ENCODE results near the gene CD164. TPM values are rescaled to one million over a fixed set of nuclear protein-coding genes. Genes with fewer than 3 reads are reported as not detected.
"Not testable (repeated sequence)": the region's sequence is repeated elsewhere in the genome, so short reads cannot be mapped to it uniquely, and the experiment has no call there.

Gene CD164
- total RNA-seq, 2 experiments from 2014 or later: 209 to 215 TPM

DNA sequence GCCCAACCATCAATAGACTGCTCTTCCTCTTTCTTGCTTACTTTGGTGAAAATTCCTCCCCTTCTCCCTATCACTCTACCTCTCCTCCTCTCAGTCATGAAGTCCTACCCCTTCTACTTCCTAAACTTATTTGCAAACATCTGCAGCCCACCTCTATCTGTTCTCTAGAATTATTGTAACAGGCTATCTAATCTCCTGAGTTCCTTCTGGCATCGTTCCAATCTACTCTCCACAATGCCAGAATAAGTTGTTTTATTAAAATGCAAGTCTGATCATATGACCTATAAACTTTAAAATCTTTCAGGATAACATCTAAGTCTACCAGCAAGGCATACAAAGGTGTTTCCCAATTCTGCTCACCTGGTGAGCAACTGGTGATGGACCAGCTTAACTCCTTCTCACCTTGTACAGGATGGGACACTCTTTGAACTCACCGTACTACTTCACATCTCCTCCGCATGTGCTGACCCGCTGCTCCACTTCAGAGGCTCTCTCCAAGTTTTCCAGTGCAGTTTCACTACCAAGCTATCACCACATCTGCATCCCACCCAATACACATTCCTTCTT lies 7.9 kb downstream of the CD164 start:
- DNase-seq: no peak
- H3K4me1 Mint-ChIP-seq: peaks cover 81% of the 10 kb centered on the region
- H3K4me3 Mint-ChIP-seq: peak overlapping the region; percentile 68
- H3K27ac Mint-ChIP-seq: peak overlapping the region; percentile 98
- peaks cover 86% of the 10 kb centered on the region for H3K36me3 Mint-ChIP-seq (ENCODE audit: low read depth)
- intact Hi-C loops (cut with DNase I, micrococcal nuclease): no loop called here
- CTCF ChIA-PET: interaction anchor here (1.1 to 4.9 kb wide), 4 partner anchors 9 to 188 kb away, joined by 5 to 52 read pairs (median 6); partner anchors contain the start of gene CD164
- H3K9me3 Mint-ChIP-seq (ENCODE audit: low read depth): no peaks in the 10 kb centered on the region
- no peak for ATAC-seq
- POLR2A ChIA-PET: interaction anchor here (0.6 to 2.6 kb wide), 10 partner anchors 9 to 1608 kb away, joined by 3 to 60 read pairs (median 5); partner anchors contain the start of genes CD164, PPIL6 and SMPD2
- no peaks in the 10 kb centered on the region for H3K27me3 Mint-ChIP-seq

DNA sequence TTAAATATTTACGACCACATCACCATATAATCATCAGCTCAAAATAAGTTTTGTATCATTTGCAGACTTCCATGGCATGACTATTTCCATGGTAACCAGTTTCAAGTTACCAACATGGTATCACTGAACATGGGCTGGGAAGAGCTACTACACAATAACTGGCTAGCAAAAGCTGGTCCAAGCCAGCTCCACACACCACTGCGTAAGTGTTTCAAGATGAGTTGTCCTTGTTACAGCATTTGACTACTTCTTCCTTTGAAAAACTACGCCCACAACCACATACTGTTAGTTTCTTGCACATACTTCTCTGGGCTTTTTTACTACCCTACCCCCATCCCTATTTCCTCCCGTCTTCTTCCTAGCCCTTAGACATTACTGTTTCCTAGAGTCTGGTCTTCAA lies 8.5 kb downstream of the CD164 start:
- ChIA-PET CTCF (interaction anchor here (0.6 to 4.9 kb wide), 9 partner anchors 10 to 187 kb away, joined by 3 to 52 read pairs (median 3); partner anchors contain the start of gene CD164), POLR2A (interaction anchor here (0.6 to 2.6 kb wide), 19 partner anchors 9 to 1609 kb away, joined by 3 to 60 read pairs (median 3); partner anchors contain the start of genes CD164, CDK19, PPIL6 and SMPD2)
- peaks cover 77% of the 10 kb centered on the region for H3K4me1 Mint-ChIP-seq
- peak overlapping the region; percentile 98 for H3K27ac Mint-ChIP-seq
- ATAC-seq (peak; percentile 95), DNase-seq (peak; percentile 77)
- no peaks in the 10 kb centered on the region for H3K9me3 Mint-ChIP-seq (ENCODE audit: low read depth)
- no peaks in the 10 kb centered on the region for H3K27me3 Mint-ChIP-seq
- peak overlapping the region; percentile 68 for H3K4me3 Mint-ChIP-seq
- peaks cover 85% of the 10 kb centered on the region for H3K36me3 Mint-ChIP-seq (ENCODE audit: low read depth)
- intact Hi-C loops (cut with DNase I, micrococcal nuclease): loop anchor here (1.0 to 2.0 kb wide), 8 partner anchors 8 to 815 kb away; partner anchors contain the start of genes CEP57L1 (in 2 of the 2), SESN1 (in 2 of the 2), CD164 (in 1 of the 2) and ZBTB24 (in 1 of the 2)

GRCh38 chr6:109373331-109373730 lies 8.9 kb downstream of the CD164 start:
- Mint-ChIP-seq H3K9me3 (ENCODE audit: low read depth) (no peaks in the 10 kb centered on the region), H3K4me3 (peak overlapping the region; percentile 68), H3K36me3 (ENCODE audit: low read depth) (peaks cover 86% of the 10 kb centered on the region), H3K27ac (peak overlapping the region; percentile 98), H3K4me1 (peaks cover 74% of the 10 kb centered on the region), H3K27me3 (no peaks in the 10 kb centered on the region)
- intact Hi-C loops (cut with DNase I, micrococcal nuclease): loop anchor here (1.0 to 2.0 kb wide), 8 partner anchors 8 to 815 kb away; partner anchors contain the start of genes CEP57L1 (in 2 of the 2), SESN1 (in 2 of the 2), CD164 (in 1 of the 2) and ZBTB24 (in 1 of the 2)
- peak; percentile 39 for DNase-seq
- ChIA-PET POLR2A (interaction anchor here (0.6 to 2.6 kb wide), 17 partner anchors 10 to 1442 kb away, joined by 3 to 60 read pairs (median 4); partner anchors contain the start of genes CD164, CDK19, PPIL6 and SMPD2), CTCF (interaction anchor here (0.6 to 4.9 kb wide), 10 partner anchors 10 to 187 kb away, joined by 3 to 52 read pairs (median 3); partner anchors contain the start of gene CD164)
- ATAC-seq: no peak

GRCh38 chr6:109372130-109372529 lies 10.1 kb downstream of the CD164 start:
- DNase-seq (no peak), ATAC-seq (no peak)
- Mint-ChIP-seq H3K4me3 (peak overlapping the region; percentile 17), H3K36me3 (ENCODE audit: low read depth) (peaks cover 83% of the 10 kb centered on the region), H3K27me3 (no peaks in the 10 kb centered on the region), H3K27ac (peak overlapping the region; percentile 75), H3K4me1 (peaks cover 62% of the 10 kb centered on the region), H3K9me3 (ENCODE audit: low read depth) (no peaks in the 10 kb centered on the region)
- ChIA-PET CTCF (interaction anchor here (0.8 to 4.9 kb wide), 3 partner anchors 11 to 364 kb away, joined by 3 to 52 read pairs (median 3); partner anchors contain the start of gene CD164), POLR2A (interaction anchor here (0.6 to 2.6 kb wide), 4 partner anchors 11 to 362 kb away, joined by 3 to 60 read pairs (median 4); partner anchors contain the start of gene CD164)
- intact Hi-C loops (cut with DNase I, micrococcal nuclease): loop anchor here (2.0 kb wide), 4 partner anchors 111 to 813 kb away; partner anchors contain the start of genes CEP57L1 (in 2 of the 2), SESN1 (in 2 of the 2) and ZBTB24 (in 1 of the 2)

DNA sequence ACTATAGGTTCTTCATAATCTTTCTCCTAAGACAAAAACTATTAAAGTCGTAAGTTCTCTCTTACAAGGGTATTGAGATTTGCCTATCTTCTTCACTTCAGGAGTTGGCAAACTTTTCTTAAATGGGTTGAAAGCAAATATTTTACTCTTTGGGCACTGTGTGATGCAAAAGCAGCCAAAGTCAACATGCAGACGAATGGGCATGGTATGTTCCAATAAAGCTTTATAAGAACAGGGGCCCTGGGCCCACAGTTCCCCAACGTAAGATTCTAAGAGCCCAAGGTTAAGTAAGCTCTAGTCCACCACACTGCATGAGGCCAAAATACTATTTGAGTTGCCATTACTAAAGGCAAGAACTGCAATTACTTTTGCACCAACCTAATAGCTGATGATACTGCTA lies 11.5 kb downstream of the CD164 start:
- DNase-seq (no peak), ATAC-seq (no peak)
- H3K4me3 Mint-ChIP-seq: no peak overlapping the region
- no peak overlapping the region for H3K27ac Mint-ChIP-seq
- H3K9me3 Mint-ChIP-seq (ENCODE audit: low read depth): no peaks in the 10 kb centered on the region
- ChIA-PET CTCF (interaction anchor here (1.2 to 4.9 kb wide), 3 partner anchors 13 to 103 kb away, joined by 3 to 52 read pairs (median 3); partner anchors contain the start of gene CD164), POLR2A (interaction anchor here (1.1 to 2.0 kb wide), 3 partner anchors 9 to 14 kb away, joined by 3 to 7 read pairs (median 5); partner anchors contain the start of gene CD164)
- intact Hi-C loops (cut with DNase I, micrococcal nuclease): no loop called here
- H3K4me1 Mint-ChIP-seq: peaks cover 55% of the 10 kb centered on the region
- no peaks in the 10 kb centered on the region for H3K27me3 Mint-ChIP-seq
- H3K36me3 Mint-ChIP-seq (ENCODE audit: low read depth): peaks cover 84% of the 10 kb centered on the region

DNA sequence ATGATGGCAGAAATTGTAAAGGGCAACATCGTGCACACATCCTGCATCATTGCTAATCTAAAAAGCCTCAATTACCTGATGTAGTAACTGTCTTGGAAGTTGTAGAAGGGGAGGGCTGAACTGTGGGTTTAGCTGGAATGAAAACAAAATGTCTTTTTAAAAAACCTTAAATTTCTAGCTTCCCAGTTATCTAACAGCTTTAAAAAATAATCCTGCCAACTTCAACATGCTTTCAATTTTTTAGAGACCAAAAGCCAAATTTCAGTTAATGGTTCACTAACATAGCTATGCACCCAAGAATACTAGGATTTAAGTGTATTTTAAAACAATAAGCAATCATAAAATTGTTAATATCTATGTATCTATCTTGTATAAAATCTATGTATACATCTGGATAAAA lies 11.9 kb downstream of the CD164 start:
- ChIA-PET CTCF (interaction anchor here (1.2 to 4.9 kb wide), 3 partner anchors 13 to 103 kb away, joined by 3 to 52 read pairs (median 3); partner anchors contain the start of gene CD164), POLR2A (interaction anchor here (1.1 to 2.0 kb wide), 3 partner anchors 9 to 15 kb away, joined by 3 to 7 read pairs (median 5); partner anchors contain the start of gene CD164)
- Mint-ChIP-seq H3K27ac (peak overlapping the region; percentile 42), H3K4me3 (no peak overlapping the region), H3K4me1 (peaks cover 52% of the 10 kb centered on the region), H3K27me3 (no peaks in the 10 kb centered on the region), H3K36me3 (ENCODE audit: low read depth) (peaks cover 83% of the 10 kb centered on the region), H3K9me3 (ENCODE audit: low read depth) (no peaks in the 10 kb centered on the region)
- no peak for DNase-seq
- no peak for ATAC-seq
- intact Hi-C loops (cut with DNase I, micrococcal nuclease): no loop called here

DNA sequence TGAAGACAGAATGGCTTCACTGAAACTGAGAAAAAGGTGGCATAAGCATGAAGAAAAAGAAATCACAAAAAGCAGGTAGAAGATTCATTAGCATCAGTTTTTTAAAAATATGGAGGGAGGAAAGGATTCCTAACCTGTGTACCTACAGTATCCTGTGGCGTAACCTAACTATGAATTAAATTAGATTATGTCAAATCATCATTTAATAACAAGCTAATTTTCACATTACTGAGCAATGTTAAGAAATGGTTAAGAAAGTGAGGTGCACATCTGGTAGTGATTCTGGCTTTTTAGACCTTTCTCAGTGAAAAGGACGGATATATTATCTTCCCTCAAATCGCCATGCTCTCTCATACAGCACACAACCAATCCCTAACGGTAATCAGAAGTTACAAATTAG lies 12.5 kb downstream of the CD164 start:
- Mint-ChIP-seq H3K9me3 (ENCODE audit: low read depth) (no peaks in the 10 kb centered on the region), H3K27me3 (no peaks in the 10 kb centered on the region), H3K36me3 (ENCODE audit: low read depth) (peaks cover 82% of the 10 kb centered on the region), H3K4me1 (peaks cover 46% of the 10 kb centered on the region), H3K27ac (no peak overlapping the region), H3K4me3 (no peak overlapping the region)
- DNase-seq (no peak), ATAC-seq (no peak)
- ChIA-PET POLR2A (interaction anchor here (1.1 to 2.0 kb wide), 3 partner anchors 10 to 15 kb away, joined by 3 to 7 read pairs (median 5); partner anchors contain the start of gene CD164), CTCF (interaction anchor here (1.2 to 4.9 kb wide), 2 partner anchors 14 to 102 kb away, joined by 3 to 52 read pairs; partner anchors contain the start of gene CD164)
- intact Hi-C loops (cut with DNase I, micrococcal nuclease): no loop called here

GRCh38 chr6:109364382-109365078 lies 17.7 kb downstream of the CD164 start:
- H3K27me3 Mint-ChIP-seq; intact Hi-C loops (cut with DNase I, micrococcal nuclease); H3K27ac Mint-ChIP-seq; H3K4me3 Mint-ChIP-seq; DNase-seq; H3K9me3 Mint-ChIP-seq (ENCODE audit: low read depth); ATAC-seq: not testable (repeated sequence)
- CTCF ChIA-PET: interaction anchor here (0.6 to 1.0 kb wide), 2 partner anchors 23 to 1594 kb away, joined by 3 to 4 read pairs; no protein-coding TSS in a partner anchor
- Mint-ChIP-seq H3K4me1 (peaks cover 11% of the 10 kb centered on the region), H3K36me3 (ENCODE audit: low read depth) (peaks cover 84% of the 10 kb centered on the region)
- POLR2A ChIA-PET: interaction anchor here (2.6 kb wide), 1 partner anchor 9 kb away, joined by 13 read pairs; no protein-coding TSS in a partner anchor

DNA sequence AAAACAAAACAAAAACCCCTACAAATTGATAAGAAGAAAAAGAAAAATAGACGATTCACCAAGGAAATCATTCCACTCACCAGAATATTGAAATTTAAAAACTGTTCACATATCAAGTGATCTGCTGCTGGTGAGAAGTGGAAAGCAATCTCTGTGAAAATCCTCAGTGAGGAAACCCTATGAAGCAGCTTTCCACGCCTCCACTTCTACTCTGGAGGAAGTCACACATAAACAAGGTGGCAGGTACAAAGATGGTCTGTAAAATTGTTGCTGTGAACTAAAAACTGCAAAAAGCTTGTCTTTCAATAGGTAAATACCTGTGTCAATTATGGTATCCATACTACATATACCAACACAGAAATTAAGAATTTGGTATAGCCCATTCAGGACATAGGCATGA lies 18.5 kb downstream of the CD164 start:
- DNase-seq: no peak
- no peaks in the 10 kb centered on the region for H3K27me3 Mint-ChIP-seq
- no peak for ATAC-seq
- H3K4me3 Mint-ChIP-seq: no peak overlapping the region
- CTCF ChIA-PET: interaction anchor here (0.7 to 1.0 kb wide), 2 partner anchors 22 to 102 kb away, joined by 3 to 4 read pairs; no protein-coding TSS in a partner anchor
- POLR2A ChIA-PET: interaction anchor here (0.6 to 2.6 kb wide), 2 partner anchors 10 to 871 kb away, joined by 3 to 13 read pairs; no protein-coding TSS in a partner anchor
- H3K36me3 Mint-ChIP-seq (ENCODE audit: low read depth): peaks cover 84% of the 10 kb centered on the region
- no peaks in the 10 kb centered on the region for H3K9me3 Mint-ChIP-seq (ENCODE audit: low read depth)
- intact Hi-C loops (cut with DNase I, micrococcal nuclease): no loop called here
- peaks cover 11% of the 10 kb centered on the region for H3K4me1 Mint-ChIP-seq
- no peak overlapping the region for H3K27ac Mint-ChIP-seq

- no peak for ATAC-seq
- no peak for DNase-seq
- intact Hi-C loops (cut with DNase I, micrococcal nuclease): no loop called here
- POLR2A ChIA-PET: interaction anchor here (1.8 to 2.6 kb wide), 2 partner anchors 11 to 21 kb away, joined by 5 to 13 read pairs; no protein-coding TSS in a partner anchor
- Mint-ChIP-seq H3K27ac (no peak overlapping the region), H3K36me3 (ENCODE audit: low read depth) (peaks cover 89% of the 10 kb centered on the region), H3K4me3 (no peak overlapping the region), H3K27me3 (no peaks in the 10 kb centered on the region), H3K4me1 (peaks cover 11% of the 10 kb centered on the region), H3K9me3 (ENCODE audit: low read depth) (no peaks in the 10 kb centered on the region)
- CTCF ChIA-PET: interaction anchor here (0.6 kb wide), 1 partner anchor 11 kb away, joined by 3 read pairs; no protein-coding TSS in a partner anchor
Observed at GRCh38 chr6:109362102-109362884, 20.0 kb downstream of the CD164 start.

All from activated CD4-positive, alpha-beta T cell treated with anti-CD3 and anti-CD28 coated beads for 36 hours (primary cell).